Testis (tissue), 3 donors: ENCODE data around the gene DPF3. TPM values are rescaled to one million over a fixed set of nuclear protein-coding genes. Genes with fewer than 3 reads are reported as not detected.
"Not testable (repeated sequence)": the region's sequence is repeated elsewhere in the genome, so short reads cannot be mapped to it uniquely, and the experiment has no call there.

Experiments used
- DNase-seq: peaks from one replicate; pipeline ENCODE4 v3.0.0-alpha.2; 2019
- H3K27ac ChIP-seq, 2 donors: fragments of 200-600 bp; sonication (generic); one replicate each; pipeline ENCODE4 v1.5.1; 2019
- H3K27me3 ChIP-seq: fragments of 200-600 bp; sonication (generic); one replicate; pipeline ENCODE4 v1.5.1; 2019
- H3K36me3 ChIP-seq: fragments of 200-600 bp; sonication (generic); one replicate; pipeline ENCODE4 v1.5.1; 2017; ENCODE audit warnings: low read depth; ENCODE audit errors: missing control alignments
- H3K4me1 ChIP-seq: fragments of 200-600 bp; sonication (generic); one replicate; pipeline ENCODE4 v1.5.1; 2019
- H3K4me3 ChIP-seq, 2 donors: fragments of 200-600 bp; sonication (generic); one replicate each; pipeline ENCODE4 v1.5.1; 2017 to 2019
- H3K9me3 ChIP-seq: fragments of 200-600 bp; sonication (generic); one replicate; pipeline ENCODE4 v1.5.1; 2017
- POLR2A ChIP-seq: fragments of 450-650 bp; IDR thresholded peaks from one replicate; pipeline ENCODE4 v1.6.1; 2017; ENCODE audit warnings: antibody characterized with exemption, mild to moderate bottlenecking, moderate library complexity
- WGBS, 2 donors: methylation state at CpG; one replicate each; pipeline ENCODE4 v1.1.5; 2018; 5-methylcytosine and 5-hydroxymethylcytosine counted together
- intact Hi-C: fragments of 100-400 bp; cut with DNase I; formaldehyde crosslinking; loops from one replicate; pipeline ENCODE4 v1.15.1; 2023; ENCODE audit warnings: low total_unique reads
- polyA plus RNA-seq: library from polyadenylated mRNA; stranded (reverse); fragments of 350-450 nt; fragmentation: Illumina TruSeq; extraction: RNeasy Lipid Tissue Mini Kit (QIAGEN cat#74804); gene quantifications from one replicate; pipeline ENCODE4 v1.2.3, GENCODE V29; 2014; ENCODE audit warnings: low read depth, low replicate concordance; ENCODE audit not compliant: insufficient read depth
- total RNA-seq, 2 donors: library from RNA; depleted of rRNA; stranded (reverse); fragments of >200 nt; gene quantifications; one replicate each; pipeline ENCODE4 v1.2.3, GENCODE V29; 2016
- TF ChIP-seq, protein P1 (sequence below), 3 experiments: fragments of 450-650 bp in 2 of 3; fragments of 200-600 bp in 1 of 3; sonication (generic) in 1 of 3; IDR thresholded peaks; one replicate each; pipeline ENCODE4 v1.5.1; 2016 to 2019; ENCODE audit warnings: antibody characterized with exemption in 3 of 3, mild to moderate bottlenecking in 2 of 3, moderate library complexity in 1 of 3

Gene DPF3
- total and polyA plus RNA-seq, 3 donors from 2014 or later = 14.6 to 41.6 (median 26.4) TPM

DNA sequence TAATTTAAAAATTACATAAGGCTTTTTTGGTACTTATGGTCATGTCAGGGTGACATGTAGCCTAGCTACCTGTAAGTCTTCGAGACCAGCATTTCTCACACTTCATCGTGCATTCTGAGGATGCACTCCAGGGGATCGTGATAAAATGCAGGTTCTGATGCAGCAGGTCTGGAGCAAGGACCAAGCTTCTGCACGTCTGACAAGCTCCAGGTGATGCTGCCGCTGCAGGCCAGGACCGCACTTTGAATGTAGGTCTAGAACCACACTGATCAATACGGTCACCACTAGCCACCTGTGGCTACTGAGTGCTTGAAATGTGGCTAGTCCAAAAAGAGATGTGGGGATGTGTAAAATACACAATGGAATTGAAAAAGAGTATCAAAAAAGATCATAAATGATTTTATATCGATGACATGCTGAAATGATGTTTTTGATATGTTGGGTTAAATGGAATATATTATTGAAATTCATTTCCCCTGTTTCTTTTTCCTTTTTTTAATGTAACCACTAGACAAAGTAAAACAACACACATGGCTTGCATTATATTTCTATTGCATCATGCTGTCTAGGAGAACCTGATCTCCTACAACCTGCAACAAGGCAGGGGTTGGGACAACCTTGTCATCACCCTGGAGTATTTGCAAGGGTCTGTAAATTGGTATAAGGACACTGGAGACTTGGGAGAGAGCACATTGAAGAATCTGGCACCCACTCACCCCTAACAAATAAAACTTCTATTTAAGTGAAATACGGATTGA, 142.4 kb downstream of the DPF3 start:
- no peak overlapping the region for H3K4me3 ChIP-seq
- no peaks in the 10 kb centered on the region for H3K4me1 ChIP-seq
- H3K27me3 ChIP-seq = no peaks in the 10 kb centered on the region
- no peak for DNase-seq
- WGBS, 2 donors = 94% methylated on average over 9 of the region's 9 CpGs
- intact Hi-C loops = no loop called here
- TF ChIP-seq, protein P1, sequence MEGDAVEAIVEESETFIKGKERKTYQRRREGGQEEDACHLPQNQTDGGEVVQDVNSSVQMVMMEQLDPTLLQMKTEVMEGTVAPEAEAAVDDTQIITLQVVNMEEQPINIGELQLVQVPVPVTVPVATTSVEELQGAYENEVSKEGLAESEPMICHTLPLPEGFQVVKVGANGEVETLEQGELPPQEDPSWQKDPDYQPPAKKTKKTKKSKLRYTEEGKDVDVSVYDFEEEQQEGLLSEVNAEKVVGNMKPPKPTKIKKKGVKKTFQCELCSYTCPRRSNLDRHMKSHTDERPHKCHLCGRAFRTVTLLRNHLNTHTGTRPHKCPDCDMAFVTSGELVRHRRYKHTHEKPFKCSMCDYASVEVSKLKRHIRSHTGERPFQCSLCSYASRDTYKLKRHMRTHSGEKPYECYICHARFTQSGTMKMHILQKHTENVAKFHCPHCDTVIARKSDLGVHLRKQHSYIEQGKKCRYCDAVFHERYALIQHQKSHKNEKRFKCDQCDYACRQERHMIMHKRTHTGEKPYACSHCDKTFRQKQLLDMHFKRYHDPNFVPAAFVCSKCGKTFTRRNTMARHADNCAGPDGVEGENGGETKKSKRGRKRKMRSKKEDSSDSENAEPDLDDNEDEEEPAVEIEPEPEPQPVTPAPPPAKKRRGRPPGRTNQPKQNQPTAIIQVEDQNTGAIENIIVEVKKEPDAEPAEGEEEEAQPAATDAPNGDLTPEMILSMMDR (IDR thresholded peaks at IDR 0.05) = no peak
- no peak for TF ChIP-seq POLR2A
- H3K9me3 ChIP-seq = no peaks in the 10 kb centered on the region
- H3K36me3 ChIP-seq = no peaks in the 10 kb centered on the region
- H3K27ac ChIP-seq = no peak overlapping the region

- H3K36me3 ChIP-seq, intact Hi-C loops, H3K4me3 ChIP-seq, H3K27me3 ChIP-seq, DNase-seq, H3K27ac ChIP-seq, H3K4me1 ChIP-seq, H3K9me3 ChIP-seq: not testable (repeated sequence)
- 96 to 100% methylated on average over 2 to 4 of the region's 4 CpGs for WGBS, 2 donors
Measured at GRCh38 chr14:72748921-72749320, 145.0 kb downstream of the DPF3 start.

DNA sequence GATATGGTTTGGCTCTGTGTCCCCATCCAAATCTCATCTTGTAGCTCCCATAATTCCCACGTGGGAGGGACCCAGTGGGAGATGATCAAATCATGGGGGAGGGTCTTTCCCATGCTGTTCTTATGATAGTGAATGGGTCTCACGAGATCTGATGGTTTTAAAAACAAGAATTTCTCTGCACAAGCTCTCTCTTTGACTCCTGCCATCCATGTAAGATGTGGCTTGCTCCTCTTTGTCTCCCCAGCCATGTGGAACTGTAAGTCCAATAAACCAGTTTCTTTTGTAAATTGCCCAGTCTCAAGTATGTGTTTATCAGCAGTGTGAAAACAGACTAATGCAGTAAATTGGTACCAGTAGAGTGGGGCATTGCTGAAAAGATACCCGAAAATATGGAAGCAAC, 146.2 kb downstream of the DPF3 start:
- no peak for TF ChIP-seq POLR2A
- TF ChIP-seq, protein P1 (IDR thresholded peaks at IDR 0.05) = no peak
- H3K4me1 ChIP-seq = peaks cover 15% of the 10 kb centered on the region
- H3K27me3 ChIP-seq = no peaks in the 10 kb centered on the region
- no peak overlapping the region for H3K4me3 ChIP-seq
- no peaks in the 10 kb centered on the region for H3K36me3 ChIP-seq
- H3K27ac ChIP-seq = no peak overlapping the region
- 89 to 90% methylated on average over 3 of the region's 3 CpGs for WGBS, 2 donors
- no peaks in the 10 kb centered on the region for H3K9me3 ChIP-seq
- intact Hi-C loops = no loop called here
- DNase-seq = no peak

- DNase-seq = no peak
Measured at GRCh38 chr14:72745991-72746980, 147.6 kb downstream of the DPF3 start.

More at GRCh38 chr14:72745991-72746980, 147.6 kb downstream of the DPF3 start:
- Histone ChIP-seq H3K27ac (no peak overlapping the region), H3K9me3 (no peaks in the 10 kb centered on the region), H3K4me1 (peaks cover 20% of the 10 kb centered on the region), H3K36me3 (no peaks in the 10 kb centered on the region), H3K27me3 (no peaks in the 10 kb centered on the region), H3K4me3 (no peak overlapping the region)
- TF ChIP-seq, protein P1 (IDR thresholded peaks at IDR 0.05) = no peak
- TF ChIP-seq POLR2A = no peak
- intact Hi-C loops = no loop called here
- WGBS, 2 donors = 90 to 91% methylated on average over 17 to 20 of the region's 20 CpGs
